ENCODE data around the gene NLK. TPM values are rescaled to one million over a fixed set of nuclear protein-coding genes. Genes with fewer than 3 reads are reported as not detected.
A peak's percentile ranks its signal among the peaks of the same experiment; 100 is the strongest.

The NLK gene
- total RNA-seq, 2 experiments from 2014 or later = 13.1 to 16.1 TPM

- DNase-seq = no peak
- H3K9me3 Mint-ChIP-seq (ENCODE audit: low read depth) = no peaks in the 10 kb centered on the region
- no peaks in the 10 kb centered on the region for H3K27me3 Mint-ChIP-seq
- CTCF ChIA-PET = interaction anchor here (0.9 kb wide), 1 partner anchor 76 kb away, joined by 3 read pairs; no protein-coding TSS in a partner anchor
- H3K27ac Mint-ChIP-seq = no peak overlapping the region
- H3K36me3 Mint-ChIP-seq = peaks cover 3% of the 10 kb centered on the region
- H3K4me3 Mint-ChIP-seq = no peak overlapping the region
- no peak for ATAC-seq
- H3K4me1 Mint-ChIP-seq = peaks cover 21% of the 10 kb centered on the region
These were observed 74.8 kb downstream of the NLK start for GRCh38 chr17:28117304-28117703.

GRCh38 chr17:28118362-28118761 is 75.9 kb downstream of the NLK start:
- CTCF ChIA-PET = interaction anchor here (0.9 kb wide), 1 partner anchor 77 kb away, joined by 3 read pairs; no protein-coding TSS in a partner anchor
- Mint-ChIP-seq H3K4me3 (peak overlapping the region; percentile 68), H3K9me3 (ENCODE audit: low read depth) (no peaks in the 10 kb centered on the region)

GRCh38 chr17:28119046-28119445 is 76.6 kb downstream of the NLK start:
- Mint-ChIP-seq H3K9me3 (ENCODE audit: low read depth) (no peaks in the 10 kb centered on the region), H3K4me3 (no peak overlapping the region), H3K27me3 (no peaks in the 10 kb centered on the region), H3K36me3 (peaks cover 7% of the 10 kb centered on the region), H3K4me1 (peaks cover 21% of the 10 kb centered on the region), H3K27ac (peak overlapping the region; percentile 81)
- DNase-seq (no peak), ATAC-seq (no peak)
- CTCF ChIA-PET = no interaction called here

More at GRCh38 chr17:28118362-28118761, 75.9 kb downstream of the NLK start:
- peak; percentile 20 for ATAC-seq
- Mint-ChIP-seq H3K4me1 (peaks cover 21% of the 10 kb centered on the region), H3K27me3 (no peaks in the 10 kb centered on the region), H3K36me3 (peaks cover 7% of the 10 kb centered on the region), H3K27ac (peak overlapping the region; percentile 81)
- DNase-seq = no peak

DNA sequence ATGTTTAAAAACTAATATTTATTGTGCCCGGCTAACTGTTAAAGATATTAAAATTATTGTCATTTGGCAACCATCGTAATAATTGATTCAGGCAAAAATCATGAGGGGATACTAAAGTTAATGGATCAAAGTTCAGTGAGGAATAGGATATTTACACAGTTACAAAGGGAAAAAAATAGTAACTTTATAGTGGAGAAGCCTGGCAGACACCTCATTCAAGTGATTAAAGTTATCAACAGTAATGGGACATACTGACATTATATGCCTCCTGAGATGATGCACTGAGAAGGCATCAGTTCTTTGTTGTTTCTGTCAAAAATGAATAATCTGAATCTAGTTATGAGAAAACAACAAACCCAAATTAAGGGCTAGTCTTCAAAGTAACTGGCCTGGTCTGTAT is 77.1 kb downstream of the NLK start:
- Mint-ChIP-seq H3K27me3 (no peaks in the 10 kb centered on the region), H3K4me3 (no peak overlapping the region), H3K36me3 (peaks cover 7% of the 10 kb centered on the region), H3K27ac (no peak overlapping the region), H3K9me3 (ENCODE audit: low read depth) (no peaks in the 10 kb centered on the region), H3K4me1 (peaks cover 21% of the 10 kb centered on the region)
- DNase-seq (no peak), ATAC-seq (no peak)
- CTCF ChIA-PET = no interaction called here

- H3K9me3 Mint-ChIP-seq (ENCODE audit: low read depth) = no peaks in the 10 kb centered on the region
- CTCF ChIA-PET = no interaction called here
These were observed 78.3 kb downstream of the NLK start for GRCh38 chr17:28120766-28121165.

DNA sequence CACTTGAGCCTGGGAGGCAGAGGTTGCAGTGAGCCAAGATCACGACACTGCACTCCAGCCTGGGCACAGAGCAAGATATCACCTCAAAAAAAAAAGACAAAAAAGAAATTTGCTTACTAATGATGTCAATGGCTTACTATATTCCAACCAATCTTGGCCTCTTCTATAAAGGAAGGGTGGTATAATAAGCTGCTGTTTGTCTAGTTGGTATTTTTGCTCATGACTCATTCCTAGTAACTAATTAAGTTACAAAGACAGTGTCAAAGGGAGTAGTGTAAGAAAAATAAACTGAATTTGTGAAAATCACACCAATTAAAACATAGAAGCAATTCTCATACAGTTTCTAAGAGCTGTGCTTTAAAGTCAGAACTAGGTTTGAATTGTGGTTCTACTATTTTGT is 82.5 kb downstream of the NLK start:
- H3K27me3 Mint-ChIP-seq = no peaks in the 10 kb centered on the region
- no peaks in the 10 kb centered on the region for H3K4me1 Mint-ChIP-seq
- no peak overlapping the region for H3K27ac Mint-ChIP-seq
- H3K36me3 Mint-ChIP-seq = peaks cover 4% of the 10 kb centered on the region
- no peak overlapping the region for H3K4me3 Mint-ChIP-seq
- CTCF ChIA-PET = interaction anchor here (1.5 kb wide), 1 partner anchor 9 kb away, joined by 3 read pairs; no protein-coding TSS in a partner anchor
- DNase-seq (no peak), ATAC-seq (no peak)
- H3K9me3 Mint-ChIP-seq (ENCODE audit: low read depth) = no peaks in the 10 kb centered on the region

More at GRCh38 chr17:28120766-28121165, 78.3 kb downstream of the NLK start:
- H3K27me3 Mint-ChIP-seq = no peaks in the 10 kb centered on the region
- peaks cover 7% of the 10 kb centered on the region for H3K36me3 Mint-ChIP-seq
- no peak overlapping the region for H3K4me3 Mint-ChIP-seq
- no peak for ATAC-seq
- no peak overlapping the region for H3K27ac Mint-ChIP-seq
- peaks cover 21% of the 10 kb centered on the region for H3K4me1 Mint-ChIP-seq
- DNase-seq = no peak

DNA sequence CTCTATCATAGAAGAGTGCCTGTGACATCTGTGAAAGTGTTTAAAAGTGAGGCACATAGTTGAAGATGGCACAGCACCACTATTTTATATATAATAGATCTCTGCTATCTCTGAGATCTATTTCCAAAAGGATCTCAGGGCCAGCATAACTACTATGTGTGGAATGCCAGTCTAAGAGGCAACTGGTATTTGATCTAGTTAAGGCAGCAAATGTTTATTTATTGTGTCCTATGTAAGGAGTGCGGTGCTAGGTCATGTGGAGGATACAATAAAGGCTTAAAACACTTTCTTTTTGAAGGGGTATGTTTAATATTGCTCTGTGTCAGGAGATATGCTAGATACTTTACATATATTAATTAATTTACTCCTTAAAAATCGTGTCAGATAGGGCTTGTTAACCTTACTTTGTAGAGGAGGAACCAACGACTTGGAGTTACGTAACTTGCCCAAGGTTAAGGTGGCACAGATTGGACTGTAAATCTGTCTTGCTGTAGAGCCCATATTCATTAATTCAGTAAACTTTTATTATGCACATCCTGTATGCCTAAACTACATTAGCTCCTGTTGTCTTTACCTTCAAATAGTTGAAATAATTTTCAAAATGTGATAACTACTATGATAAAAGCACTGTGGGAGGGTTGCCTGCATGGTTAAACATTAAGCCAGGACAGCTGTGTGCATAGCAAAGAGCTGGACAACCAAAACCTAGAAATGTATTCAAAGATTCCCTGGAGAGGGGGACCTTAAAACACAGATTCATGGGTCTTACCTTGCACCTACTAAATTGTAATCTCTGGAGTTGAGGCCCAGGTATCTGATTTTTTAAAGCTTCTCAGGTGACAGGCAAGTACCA is 83.3 kb downstream of the NLK start:
- peaks cover 4% of the 10 kb centered on the region for H3K36me3 Mint-ChIP-seq
- ATAC-seq = no peak
- H3K27me3 Mint-ChIP-seq = no peaks in the 10 kb centered on the region
- no peaks in the 10 kb centered on the region for H3K9me3 Mint-ChIP-seq (ENCODE audit: low read depth)
- no peak overlapping the region for H3K27ac Mint-ChIP-seq
- DNase-seq = no peak
- H3K4me1 Mint-ChIP-seq = no peaks in the 10 kb centered on the region
- H3K4me3 Mint-ChIP-seq = no peak overlapping the region
- CTCF ChIA-PET = interaction anchor here (1.5 kb wide), 1 partner anchor 8 kb away, joined by 3 read pairs; no protein-coding TSS in a partner anchor

DNA sequence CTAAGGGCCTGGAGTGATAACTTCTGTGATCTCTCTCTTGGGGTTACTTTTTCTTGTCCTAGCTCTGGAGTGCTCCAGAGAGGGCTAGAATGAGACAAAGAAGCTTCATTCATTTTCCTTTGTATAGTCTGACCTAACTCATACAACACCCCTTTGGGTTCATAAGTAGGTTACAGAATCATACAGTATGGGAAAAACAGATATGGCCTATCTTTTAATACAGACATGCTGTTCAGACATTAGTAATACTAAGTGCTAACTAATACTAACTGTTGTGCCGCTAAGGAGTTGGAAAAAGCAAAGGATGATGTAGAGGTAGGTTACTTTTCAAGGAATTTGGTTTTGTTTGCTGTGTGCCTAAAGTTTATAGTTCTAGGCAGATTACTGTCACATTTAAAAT is 84.7 kb downstream of the NLK start:
- no peak overlapping the region for H3K27ac Mint-ChIP-seq
- no peaks in the 10 kb centered on the region for H3K9me3 Mint-ChIP-seq (ENCODE audit: low read depth)
- CTCF ChIA-PET = no interaction called here
- H3K27me3 Mint-ChIP-seq = no peaks in the 10 kb centered on the region
- ATAC-seq (no peak), DNase-seq (no peak)
- H3K4me3 Mint-ChIP-seq = no peak overlapping the region
- H3K4me1 Mint-ChIP-seq = no peaks in the 10 kb centered on the region
- H3K36me3 Mint-ChIP-seq = peaks cover 6% of the 10 kb centered on the region

DNA sequence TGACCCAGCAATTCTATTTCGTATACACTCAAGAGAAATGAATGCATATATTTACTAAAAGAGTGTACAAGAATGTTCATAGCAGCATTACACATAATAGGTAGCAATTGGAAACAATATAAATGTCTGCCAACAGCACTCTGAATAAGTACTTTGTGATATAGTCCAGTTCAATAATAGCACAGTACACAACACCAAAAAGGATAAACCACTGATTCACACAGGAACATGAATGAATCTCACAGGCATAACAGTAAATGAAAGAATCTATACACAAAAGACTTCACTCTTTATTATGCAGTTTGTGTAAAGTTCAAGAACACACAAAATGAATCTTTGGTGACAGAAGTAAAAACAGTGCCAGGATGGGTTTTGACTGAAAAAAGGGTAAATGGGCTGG is 86.3 kb downstream of the NLK start:
- CTCF ChIA-PET = no interaction called here

GRCh38 chr17:28130472-28130871 is 88.0 kb downstream of the NLK start:
- Mint-ChIP-seq H3K36me3 (peaks cover 10% of the 10 kb centered on the region), H3K4me1 (peaks cover 2% of the 10 kb centered on the region), H3K4me3 (no peak overlapping the region), H3K27me3 (no peaks in the 10 kb centered on the region), H3K27ac (no peak overlapping the region), H3K9me3 (ENCODE audit: low read depth) (no peaks in the 10 kb centered on the region)
- ATAC-seq (no peak), DNase-seq (no peak)
- CTCF ChIA-PET = no interaction called here

More for the DNA sequence above, 86.3 kb downstream of the NLK start:
- Mint-ChIP-seq H3K9me3 (ENCODE audit: low read depth) (no peaks in the 10 kb centered on the region), H3K27ac (no peak overlapping the region), H3K4me1 (peaks cover 2% of the 10 kb centered on the region), H3K27me3 (no peaks in the 10 kb centered on the region), H3K36me3 (peaks cover 10% of the 10 kb centered on the region), H3K4me3 (no peak overlapping the region)
- DNase-seq (no peak), ATAC-seq (no peak)

DNA sequence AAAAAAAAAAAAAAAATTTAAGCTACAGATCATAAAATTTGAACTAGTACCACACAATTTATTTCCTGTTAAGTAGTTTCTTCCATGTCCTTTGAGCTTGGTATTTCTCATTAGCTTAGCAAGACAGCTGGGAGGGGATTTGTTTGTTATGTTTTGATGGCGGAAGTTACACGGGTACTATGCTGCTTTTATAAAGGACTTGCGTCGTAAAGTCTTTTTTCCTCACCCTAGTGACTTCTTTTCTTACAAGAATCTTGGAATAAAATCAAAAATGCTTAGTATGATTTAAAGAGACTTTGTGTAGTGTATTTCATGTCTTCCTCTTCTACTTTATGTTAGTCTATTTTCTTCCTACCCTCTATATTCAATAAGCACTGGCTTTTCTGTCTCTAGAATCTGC is 89.1 kb downstream of the NLK start:
- Mint-ChIP-seq H3K36me3 (peaks cover 10% of the 10 kb centered on the region), H3K27ac (no peak overlapping the region), H3K9me3 (ENCODE audit: low read depth) (no peaks in the 10 kb centered on the region), H3K4me1 (peaks cover 2% of the 10 kb centered on the region), H3K4me3 (no peak overlapping the region), H3K27me3 (no peaks in the 10 kb centered on the region)
- no peak for ATAC-seq
- CTCF ChIA-PET = no interaction called here
- DNase-seq = no peak

DNA sequence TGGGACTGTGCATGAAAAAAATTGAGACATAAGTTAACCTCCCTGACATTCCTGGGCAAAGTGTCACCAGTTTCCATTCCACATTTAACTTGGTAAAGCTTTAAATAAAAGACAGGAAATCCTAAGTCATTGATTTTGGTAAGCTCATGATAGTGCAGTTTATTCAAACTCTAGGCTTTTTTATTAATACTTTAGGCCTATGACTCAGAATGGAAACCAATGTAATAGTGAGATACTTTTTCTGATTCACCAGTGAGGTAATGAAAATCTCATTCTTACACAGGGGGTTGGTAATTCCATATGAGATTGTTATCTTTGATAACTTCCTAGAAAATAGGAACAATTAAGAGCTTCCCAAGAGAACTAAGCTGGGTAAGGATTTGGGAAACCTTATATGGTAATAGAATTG is 91.1 kb downstream of the NLK start:
- ATAC-seq = no peak
- CTCF ChIA-PET = interaction anchor here (0.6 to 1.2 kb wide), 2 partner anchors 9 to 118 kb away, joined by 3 read pairs; no protein-coding TSS in a partner anchor
- H3K27me3 Mint-ChIP-seq = no peaks in the 10 kb centered on the region
- H3K27ac Mint-ChIP-seq = no peak overlapping the region
- peaks cover 2% of the 10 kb centered on the region for H3K4me1 Mint-ChIP-seq
- H3K9me3 Mint-ChIP-seq (ENCODE audit: low read depth) = no peaks in the 10 kb centered on the region
- DNase-seq = no peak
- no peak overlapping the region for H3K4me3 Mint-ChIP-seq
- peaks cover 10% of the 10 kb centered on the region for H3K36me3 Mint-ChIP-seq

GRCh38 chr17:28136923-28137322 is 94.4 kb downstream of the NLK start:
- Mint-ChIP-seq H3K4me1 (peaks cover 2% of the 10 kb centered on the region), H3K9me3 (ENCODE audit: low read depth) (no peaks in the 10 kb centered on the region), H3K4me3 (no peak overlapping the region), H3K27me3 (no peaks in the 10 kb centered on the region), H3K27ac (no peak overlapping the region), H3K36me3 (peaks cover 9% of the 10 kb centered on the region)
- ATAC-seq (no peak), DNase-seq (no peak)
- CTCF ChIA-PET = no interaction called here

GRCh38 chr17:28139822-28140221 is 97.3 kb downstream of the NLK start:
- CTCF ChIA-PET = no interaction called here
- Mint-ChIP-seq H3K27me3 (no peaks in the 10 kb centered on the region), H3K4me1 (no peaks in the 10 kb centered on the region), H3K27ac (no peak overlapping the region), H3K9me3 (ENCODE audit: low read depth) (no peaks in the 10 kb centered on the region), H3K4me3 (no peak overlapping the region), H3K36me3 (peaks cover 3% of the 10 kb centered on the region)
- no peak for ATAC-seq
- DNase-seq = no peak

Data from activated CD8-positive, alpha-beta memory T cell treated with anti-CD3 and anti-CD28 coated beads, Interleukin-2, amount 10 ng/mL, durations not matched to agents 7 days and 5 days (primary cell).